ENCODE measurements around the gene PLCB2.
A peak's percentile ranks its signal among the peaks of the same experiment; 100 is the strongest.

Gene PLCB2

DNA sequence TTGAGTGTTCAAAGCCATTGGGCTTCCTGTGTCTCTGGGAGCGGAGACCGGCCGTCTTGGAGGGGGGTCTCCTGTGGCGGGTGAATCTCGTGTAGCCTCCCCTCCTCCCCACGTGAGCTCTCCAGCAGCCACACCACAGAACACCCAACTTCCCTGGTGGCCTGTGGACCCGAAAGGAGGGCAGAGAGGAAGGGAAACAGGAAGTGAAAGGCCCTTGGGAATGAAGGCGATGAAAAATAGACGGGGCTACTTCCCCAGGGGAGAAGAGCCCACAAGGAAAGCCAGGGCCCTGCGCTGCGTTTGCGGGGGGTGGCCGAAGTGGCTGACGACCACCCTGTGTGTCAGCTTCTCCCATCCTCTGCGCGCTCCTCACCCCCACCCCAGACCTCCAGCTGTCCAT lies 30.3 kb downstream of the PLCB2 start:
- H3K36me3 ChIP-seq (ENCODE audit: insufficient read depth, low read length), result no peaks in the 10 kb centered on the region
- TF ChIP-seq, protein P1, sequence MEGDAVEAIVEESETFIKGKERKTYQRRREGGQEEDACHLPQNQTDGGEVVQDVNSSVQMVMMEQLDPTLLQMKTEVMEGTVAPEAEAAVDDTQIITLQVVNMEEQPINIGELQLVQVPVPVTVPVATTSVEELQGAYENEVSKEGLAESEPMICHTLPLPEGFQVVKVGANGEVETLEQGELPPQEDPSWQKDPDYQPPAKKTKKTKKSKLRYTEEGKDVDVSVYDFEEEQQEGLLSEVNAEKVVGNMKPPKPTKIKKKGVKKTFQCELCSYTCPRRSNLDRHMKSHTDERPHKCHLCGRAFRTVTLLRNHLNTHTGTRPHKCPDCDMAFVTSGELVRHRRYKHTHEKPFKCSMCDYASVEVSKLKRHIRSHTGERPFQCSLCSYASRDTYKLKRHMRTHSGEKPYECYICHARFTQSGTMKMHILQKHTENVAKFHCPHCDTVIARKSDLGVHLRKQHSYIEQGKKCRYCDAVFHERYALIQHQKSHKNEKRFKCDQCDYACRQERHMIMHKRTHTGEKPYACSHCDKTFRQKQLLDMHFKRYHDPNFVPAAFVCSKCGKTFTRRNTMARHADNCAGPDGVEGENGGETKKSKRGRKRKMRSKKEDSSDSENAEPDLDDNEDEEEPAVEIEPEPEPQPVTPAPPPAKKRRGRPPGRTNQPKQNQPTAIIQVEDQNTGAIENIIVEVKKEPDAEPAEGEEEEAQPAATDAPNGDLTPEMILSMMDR (IDR thresholded peaks at IDR 0.05; ENCODE audit: borderline replicate concordance, extremely low read depth, low read length, poor library complexity, severe bottlenecking), result no peak
- TF ChIP-seq EZH2 (IDR thresholded peaks at IDR 0.05; ENCODE audit: borderline replicate concordance, low read depth, low read length, severe bottlenecking), result no peak
- peaks cover 17% of the 10 kb centered on the region for H3K4me1 ChIP-seq (ENCODE audit: insufficient read depth, low read length)
- peaks cover 11% of the 10 kb centered on the region for H3K27me3 ChIP-seq (ENCODE audit: insufficient read depth, low read length, poor library complexity)
- no peak overlapping the region for H3K9ac ChIP-seq (ENCODE audit: low read depth, low read length)
- DNase-seq, result peak; percentile 22
- H3K27ac ChIP-seq (ENCODE audit: low read length), result no peak overlapping the region
- no peak overlapping the region for H3K4me3 ChIP-seq (ENCODE audit: low read depth in 1 of 2, low read length in 2 of 2)
- H4K20me1 ChIP-seq (ENCODE audit: insufficient read depth, low read length), result no peaks in the 10 kb centered on the region
- no peak for ATAC-seq (ENCODE audit: insufficient read depth, low read depth)
- H3K79me2 ChIP-seq (ENCODE audit: insufficient read depth, low read length), result no peaks in the 10 kb centered on the region
- H2AFZ ChIP-seq (ENCODE audit: low read depth, low read length), result no peak overlapping the region
- H3K4me2 ChIP-seq (ENCODE audit: insufficient read depth, low read length), result no peak overlapping the region
- H3K9me3 ChIP-seq (ENCODE audit: insufficient read depth, low read length, severe bottlenecking), result no peaks in the 10 kb centered on the region

DNA sequence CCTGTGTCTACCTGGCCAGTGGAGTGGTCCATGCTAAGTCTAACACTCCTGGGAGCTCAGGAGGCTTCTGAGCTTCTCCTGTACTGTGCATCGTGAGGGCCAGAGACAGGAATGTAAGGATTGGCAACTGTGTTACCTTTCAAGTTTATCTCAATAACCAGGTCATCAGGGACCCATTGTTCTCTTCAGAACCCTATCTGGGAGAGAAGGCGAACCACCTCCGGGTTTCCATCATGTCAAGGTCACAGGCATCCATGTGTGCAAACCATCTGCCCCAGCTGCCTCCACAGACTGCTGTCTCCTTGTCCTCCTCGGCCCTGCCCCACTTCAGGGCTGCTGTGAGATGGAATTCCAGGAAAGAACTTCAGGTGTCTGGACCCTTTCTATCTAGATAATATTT lies 30.8 kb downstream of the PLCB2 start:
- no peak overlapping the region for H3K27ac ChIP-seq (ENCODE audit: low read length)
- no peak for DNase-seq
- H3K4me1 ChIP-seq (ENCODE audit: insufficient read depth, low read length), result peaks cover 17% of the 10 kb centered on the region
- H3K9ac ChIP-seq (ENCODE audit: low read depth, low read length), result no peak overlapping the region
- ATAC-seq (ENCODE audit: insufficient read depth, low read depth), result no peak
- no peak overlapping the region for H3K4me3 ChIP-seq (ENCODE audit: low read depth in 1 of 2, low read length in 2 of 2)
- TF ChIP-seq, protein P1 (IDR thresholded peaks at IDR 0.05; ENCODE audit: borderline replicate concordance, extremely low read depth, low read length, poor library complexity, severe bottlenecking), result no peak
- no peak for TF ChIP-seq EZH2 (IDR thresholded peaks at IDR 0.05; ENCODE audit: borderline replicate concordance, low read depth, low read length, severe bottlenecking)
- no peaks in the 10 kb centered on the region for H3K36me3 ChIP-seq (ENCODE audit: insufficient read depth, low read length)
- H2AFZ ChIP-seq (ENCODE audit: low read depth, low read length), result no peak overlapping the region
- H3K79me2 ChIP-seq (ENCODE audit: insufficient read depth, low read length), result no peaks in the 10 kb centered on the region
- H3K9me3 ChIP-seq (ENCODE audit: insufficient read depth, low read length, severe bottlenecking), result no peaks in the 10 kb centered on the region
- H4K20me1 ChIP-seq (ENCODE audit: insufficient read depth, low read length), result no peaks in the 10 kb centered on the region
- H3K27me3 ChIP-seq (ENCODE audit: insufficient read depth, low read length, poor library complexity), result peaks cover 11% of the 10 kb centered on the region
- H3K4me2 ChIP-seq (ENCODE audit: insufficient read depth, low read length), result no peak overlapping the region

DNA sequence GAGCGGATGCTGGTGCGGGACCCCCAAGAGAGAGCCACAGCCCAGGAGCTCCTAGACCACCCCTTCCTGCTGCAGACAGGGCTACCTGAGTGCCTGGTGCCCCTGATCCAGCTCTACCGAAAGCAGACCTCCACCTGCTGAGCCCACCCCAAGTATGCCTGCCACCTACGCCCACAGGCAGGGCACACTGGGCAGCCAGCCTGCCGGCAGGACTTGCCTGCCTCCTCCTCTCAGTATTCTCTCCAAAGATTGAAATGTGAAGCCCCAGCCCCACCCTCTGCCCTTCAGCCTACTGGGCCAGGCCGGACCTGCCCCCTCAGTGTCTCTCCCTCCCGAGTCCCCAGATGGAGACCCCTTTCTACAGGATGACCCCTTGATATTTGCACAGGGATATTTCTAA lies 31.8 kb downstream of the PLCB2 start:
- DNase-seq, result no peak
- Histone ChIP-seq H3K9ac (ENCODE audit: low read depth, low read length) (no peak overlapping the region), H3K36me3 (ENCODE audit: insufficient read depth, low read length) (no peaks in the 10 kb centered on the region), H2AFZ (ENCODE audit: low read depth, low read length) (no peak overlapping the region), H3K9me3 (ENCODE audit: insufficient read depth, low read length, severe bottlenecking) (no peaks in the 10 kb centered on the region), H4K20me1 (ENCODE audit: insufficient read depth, low read length) (no peaks in the 10 kb centered on the region), H3K4me3 (ENCODE audit: low read depth in 1 of 2, low read length in 2 of 2) (no peak overlapping the region), H3K27me3 (ENCODE audit: insufficient read depth, low read length, poor library complexity) (peaks cover 11% of the 10 kb centered on the region), H3K79me2 (ENCODE audit: insufficient read depth, low read length) (no peaks in the 10 kb centered on the region), H3K4me1 (ENCODE audit: insufficient read depth, low read length) (peaks cover 17% of the 10 kb centered on the region), H3K27ac (ENCODE audit: low read length) (no peak overlapping the region), H3K4me2 (ENCODE audit: insufficient read depth, low read length) (no peak overlapping the region)
- TF ChIP-seq, protein P1 (IDR thresholded peaks at IDR 0.05; ENCODE audit: borderline replicate concordance, extremely low read depth, low read length, poor library complexity, severe bottlenecking), result no peak
- no peak for TF ChIP-seq EZH2 (IDR thresholded peaks at IDR 0.05; ENCODE audit: borderline replicate concordance, low read depth, low read length, severe bottlenecking)
- ATAC-seq (ENCODE audit: insufficient read depth, low read depth), result no peak

DNA sequence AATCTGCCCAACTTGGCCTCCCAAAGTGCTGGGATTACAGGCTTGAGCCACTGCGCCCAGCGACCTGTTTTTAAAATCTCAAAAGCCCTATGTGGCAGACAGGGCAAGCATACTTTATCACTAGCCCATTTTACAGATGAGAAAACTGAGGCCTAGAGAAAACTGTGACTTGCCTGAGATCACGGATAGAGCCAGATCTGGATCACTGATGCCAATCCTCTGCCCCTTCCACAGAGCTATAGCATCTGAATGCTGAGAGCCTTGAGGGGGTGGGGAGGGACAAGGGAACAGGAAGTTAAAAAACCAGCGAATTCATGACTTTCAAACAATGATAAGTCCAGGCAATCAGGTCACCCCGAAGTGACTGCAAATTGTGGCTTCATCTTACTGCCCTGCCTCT lies 32.2 kb downstream of the PLCB2 start:
- no peak for ATAC-seq (ENCODE audit: insufficient read depth, low read depth)
- TF ChIP-seq, protein P1 (IDR thresholded peaks at IDR 0.05; ENCODE audit: borderline replicate concordance, extremely low read depth, low read length, poor library complexity, severe bottlenecking), result no peak
- TF ChIP-seq EZH2 (IDR thresholded peaks at IDR 0.05; ENCODE audit: borderline replicate concordance, low read depth, low read length, severe bottlenecking), result no peak
- H4K20me1 ChIP-seq (ENCODE audit: insufficient read depth, low read length), result no peaks in the 10 kb centered on the region
- no peaks in the 10 kb centered on the region for H3K79me2 ChIP-seq (ENCODE audit: insufficient read depth, low read length)
- H2AFZ ChIP-seq (ENCODE audit: low read depth, low read length), result no peak overlapping the region
- no peak overlapping the region for H3K4me2 ChIP-seq (ENCODE audit: insufficient read depth, low read length)
- H3K4me1 ChIP-seq (ENCODE audit: insufficient read depth, low read length), result peaks cover 17% of the 10 kb centered on the region
- H3K9ac ChIP-seq (ENCODE audit: low read depth, low read length), result no peak overlapping the region
- H3K9me3 ChIP-seq (ENCODE audit: insufficient read depth, low read length, severe bottlenecking), result no peaks in the 10 kb centered on the region
- peaks cover 11% of the 10 kb centered on the region for H3K27me3 ChIP-seq (ENCODE audit: insufficient read depth, low read length, poor library complexity)
- no peak overlapping the region for H3K4me3 ChIP-seq (ENCODE audit: low read depth in 1 of 2, low read length in 2 of 2)
- no peak for DNase-seq
- no peaks in the 10 kb centered on the region for H3K36me3 ChIP-seq (ENCODE audit: insufficient read depth, low read length)
- no peak overlapping the region for H3K27ac ChIP-seq (ENCODE audit: low read length)
